IPS-18c (cell line): ENCODE data around the gene GPR35.

Experiments
- H3K4me3 ChIP-seq: 2 replicates; pipeline ENCODE4 v1.7.0; 2013; ENCODE audit warnings: low read depth, mild to moderate bottlenecking, low read length, moderate library complexity; ENCODE audit not compliant: insufficient read depth
- H3K9me3 ChIP-seq: one replicate; pipeline ENCODE4 v1.6.1; 2013; ENCODE audit warnings: mild to moderate bottlenecking, low read length, moderate library complexity; ENCODE audit not compliant: control insufficient read depth, insufficient read depth

Gene GPR35, protein sequence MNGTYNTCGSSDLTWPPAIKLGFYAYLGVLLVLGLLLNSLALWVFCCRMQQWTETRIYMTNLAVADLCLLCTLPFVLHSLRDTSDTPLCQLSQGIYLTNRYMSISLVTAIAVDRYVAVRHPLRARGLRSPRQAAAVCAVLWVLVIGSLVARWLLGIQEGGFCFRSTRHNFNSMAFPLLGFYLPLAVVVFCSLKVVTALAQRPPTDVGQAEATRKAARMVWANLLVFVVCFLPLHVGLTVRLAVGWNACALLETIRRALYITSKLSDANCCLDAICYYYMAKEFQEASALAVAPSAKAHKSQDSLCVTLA

DNA sequence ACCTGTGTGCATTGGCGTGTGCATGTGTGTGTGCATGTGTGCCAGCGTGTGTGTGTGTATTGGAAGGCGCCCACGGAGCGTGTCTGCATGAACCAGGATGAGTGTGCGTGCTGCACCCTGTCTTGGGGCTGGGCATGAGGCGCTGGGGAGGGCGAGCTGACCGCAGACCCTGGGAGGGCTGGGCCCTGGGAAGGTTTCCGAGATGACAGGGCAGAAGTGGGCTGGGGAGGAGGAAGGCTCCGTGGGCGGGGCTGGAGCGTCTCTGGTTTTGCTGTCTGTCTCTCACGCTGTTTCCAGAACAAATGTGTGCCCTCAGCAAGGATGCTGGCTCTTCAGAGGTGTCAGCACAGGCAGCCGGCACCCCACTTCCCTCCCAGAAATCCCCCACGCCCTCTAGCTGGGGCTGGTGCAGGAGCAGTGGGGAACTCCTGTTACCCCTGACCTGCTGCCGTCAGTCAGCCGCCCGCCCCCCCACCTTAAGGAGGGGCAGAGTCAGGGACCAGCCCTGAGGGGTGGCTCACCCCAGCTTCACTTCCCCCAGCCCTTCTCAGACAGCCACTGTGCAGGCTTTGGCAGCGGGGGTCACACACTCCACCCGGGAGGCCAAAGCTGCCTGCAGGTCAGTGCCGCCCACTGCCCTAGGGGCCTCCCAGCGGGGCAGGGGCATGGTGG, at the start of gene GPR35:
TSS of gene GPR35 (plus strand) at position 531 of the 672 bp plus-strand sequence. CDS start 4,473 bp downstream, outside the sequence.
- no peaks in the 10 kb centered on the region for H3K9me3 ChIP-seq
- H3K4me3 ChIP-seq: no peak within 1 kb of the TSS

DNA sequence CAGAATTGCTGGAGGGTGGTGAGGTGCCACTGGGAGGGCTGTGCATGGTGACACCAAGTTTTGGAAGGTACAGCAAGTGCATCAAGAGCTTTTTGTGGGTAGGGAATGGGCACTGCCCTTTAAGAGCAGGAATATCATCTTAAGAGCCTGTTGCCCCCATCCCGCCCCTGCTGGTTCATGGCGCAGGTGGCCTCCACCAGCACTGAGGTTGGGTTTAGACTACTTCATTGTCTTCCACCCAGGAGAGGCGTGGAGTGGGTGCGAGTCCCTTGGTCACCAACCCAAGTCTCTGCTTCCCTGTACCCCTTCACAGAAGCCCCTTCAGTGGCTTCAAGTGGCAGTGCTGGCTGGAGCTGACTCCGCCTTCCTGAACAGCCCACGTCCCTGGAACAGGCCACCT, 49.2 kb upstream of the GPR35 start:
- H3K4me3 ChIP-seq: no peak overlapping the region
- H3K9me3 ChIP-seq: no peaks in the 10 kb centered on the region

DNA sequence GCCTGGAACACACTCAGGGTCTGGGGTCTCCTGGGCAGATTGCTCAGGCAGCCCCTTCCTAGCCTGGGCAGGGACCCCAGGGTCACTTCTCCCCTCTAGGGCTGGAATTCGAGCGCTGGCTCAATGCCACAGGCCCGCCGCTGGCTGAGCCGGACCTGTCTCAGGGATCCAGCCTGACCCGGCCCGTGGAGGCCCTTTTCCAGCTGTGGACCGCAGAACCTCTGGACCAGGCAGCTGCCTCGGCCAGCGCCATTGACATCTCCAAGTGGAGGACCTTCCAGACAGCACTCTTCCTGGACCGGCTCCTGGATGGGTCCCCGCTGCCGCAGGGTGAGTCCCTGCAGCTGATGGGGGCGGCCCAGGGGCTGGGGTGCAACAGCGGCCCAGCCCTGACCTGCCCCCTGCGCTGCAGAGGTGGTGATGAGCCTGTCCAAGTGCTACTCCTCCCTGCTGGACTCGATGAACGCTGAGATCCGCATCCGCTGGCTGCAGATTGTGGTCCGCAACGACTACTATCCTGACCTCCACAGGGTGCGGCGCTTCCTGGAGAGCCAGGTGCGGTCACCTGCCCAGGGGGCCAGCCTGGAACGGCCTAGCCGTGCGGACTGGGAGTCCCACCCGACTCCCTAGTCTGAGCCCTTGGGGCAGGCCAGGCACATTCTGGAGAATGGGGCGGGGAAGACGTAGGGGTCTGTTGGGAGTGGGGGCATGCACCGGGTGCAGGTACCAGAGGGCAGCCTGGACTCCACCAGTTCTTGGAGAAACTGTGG, 48.7 kb upstream of the GPR35 start:
- H3K9me3 ChIP-seq: no peaks in the 10 kb centered on the region
- H3K4me3 ChIP-seq: no peak overlapping the region

DNA sequence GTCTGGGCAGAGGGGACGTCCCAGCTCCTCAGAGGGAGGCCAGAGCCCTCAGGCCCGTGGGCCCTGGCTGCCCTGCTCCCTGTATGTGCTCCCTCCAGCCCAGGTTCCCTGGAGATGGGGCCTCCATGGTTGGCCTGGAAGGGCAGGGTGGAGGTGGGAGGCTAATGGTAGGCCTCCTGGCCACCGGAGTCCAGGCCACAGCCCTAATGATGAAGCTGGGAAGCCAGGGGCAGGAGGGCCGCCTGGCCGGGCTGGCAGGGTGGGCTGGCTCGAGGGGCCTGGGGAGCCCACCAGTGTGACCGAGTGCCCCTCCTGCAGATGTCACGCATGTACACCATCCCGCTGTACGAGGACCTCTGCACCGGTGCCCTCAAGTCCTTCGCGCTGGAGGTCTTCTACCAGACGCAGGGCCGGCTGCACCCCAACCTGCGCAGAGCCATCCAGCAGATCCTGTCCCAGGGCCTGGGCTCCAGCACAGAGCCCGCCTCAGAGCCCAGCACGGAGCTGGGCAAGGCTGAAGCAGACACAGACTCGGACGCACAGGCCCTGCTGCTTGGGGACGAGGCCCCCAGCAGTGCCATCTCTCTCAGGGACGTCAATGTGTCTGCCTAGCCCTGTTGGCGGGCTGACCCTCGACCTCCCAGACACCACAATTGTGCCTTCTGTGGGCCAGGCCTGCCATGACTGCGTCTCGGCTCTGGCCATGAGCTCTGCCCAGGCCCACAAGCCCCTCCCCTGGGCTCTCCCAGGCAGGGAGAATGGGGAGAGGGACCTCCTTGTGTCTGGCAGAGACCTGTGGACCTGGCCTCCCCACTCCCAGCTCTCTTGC, 47.8 kb upstream of the GPR35 start:
- H3K9me3 ChIP-seq: no peaks in the 10 kb centered on the region

DNA sequence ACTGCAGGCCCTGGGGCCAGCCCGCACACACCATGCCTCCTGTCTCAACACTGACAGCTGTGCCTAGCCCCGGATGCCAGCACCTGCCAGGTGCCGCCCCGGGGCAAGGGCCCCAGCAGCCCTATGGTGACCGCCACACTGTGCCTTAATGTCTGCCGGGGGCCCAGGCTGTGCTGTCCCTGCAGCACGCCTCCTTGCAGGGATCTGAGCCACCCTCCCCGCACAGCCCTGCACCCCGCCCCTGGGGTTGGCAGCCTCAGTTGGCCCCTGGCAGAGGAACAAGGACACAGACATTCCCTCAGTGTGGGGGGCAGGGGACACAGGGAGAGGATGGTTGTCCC, 47.2 kb upstream of the GPR35 start:
- Histone ChIP-seq H3K4me3 (no peak overlapping the region), H3K9me3 (no peaks in the 10 kb centered on the region)

More for the DNA sequence above, 47.8 kb upstream of the GPR35 start:
- H3K4me3 ChIP-seq: no peak overlapping the region

DNA sequence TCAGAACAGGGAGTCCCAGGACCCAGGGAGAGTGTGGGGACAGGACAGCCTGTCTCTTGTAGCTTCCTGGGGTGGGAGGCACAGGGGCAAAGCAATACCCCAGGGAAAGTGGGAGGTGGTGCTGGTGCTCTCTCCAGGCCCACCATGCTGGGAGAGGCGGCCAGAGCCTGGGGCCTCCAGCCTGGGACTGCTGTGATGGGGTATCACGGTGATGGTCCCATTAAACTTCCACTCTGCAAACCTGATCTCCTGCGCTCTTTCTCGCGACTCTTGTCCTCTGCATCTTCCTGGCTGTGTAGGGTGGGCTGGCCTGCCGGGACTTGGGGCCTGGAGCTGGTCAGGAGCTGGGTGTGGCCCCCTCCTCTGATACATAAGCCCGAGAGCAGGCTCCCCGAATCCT, 46.8 kb upstream of the GPR35 start:
- Histone ChIP-seq H3K9me3 (no peaks in the 10 kb centered on the region), H3K4me3 (no peak overlapping the region)

DNA sequence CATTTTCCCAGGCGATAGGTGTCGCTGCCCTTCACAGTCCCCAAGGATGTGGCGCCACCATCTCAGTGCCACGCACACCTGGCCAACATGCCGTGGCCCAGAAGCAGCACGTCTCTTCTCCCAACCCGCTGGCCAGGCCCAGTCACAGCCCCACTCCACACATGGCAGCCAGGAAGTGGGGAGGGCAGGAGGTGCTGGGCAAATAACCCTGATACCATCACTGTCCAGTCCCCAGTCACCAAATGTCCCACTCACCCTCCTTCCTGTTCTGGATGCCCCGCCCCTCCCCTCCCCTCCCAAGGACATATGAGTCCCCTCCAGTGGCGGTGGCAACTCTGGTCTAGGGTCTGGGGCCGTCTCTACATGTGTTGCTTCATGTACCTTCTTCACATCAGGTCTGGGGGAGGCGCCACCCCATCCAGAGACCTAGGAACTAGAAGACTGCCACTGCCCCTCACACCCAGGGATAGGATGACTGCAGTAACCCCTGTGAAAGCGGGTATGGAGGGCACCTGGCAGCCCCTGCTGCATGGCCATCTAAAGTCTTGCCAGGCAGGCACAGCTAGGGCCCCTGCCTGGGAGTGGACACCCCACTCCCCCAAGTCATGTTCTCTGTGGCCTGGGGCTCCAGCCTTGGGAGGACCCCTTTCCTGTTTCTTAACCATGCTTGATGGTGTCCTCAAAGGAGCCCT, 46.1 kb upstream of the GPR35 start:
- H3K4me3 ChIP-seq: no peak overlapping the region
- no peaks in the 10 kb centered on the region for H3K9me3 ChIP-seq

DNA sequence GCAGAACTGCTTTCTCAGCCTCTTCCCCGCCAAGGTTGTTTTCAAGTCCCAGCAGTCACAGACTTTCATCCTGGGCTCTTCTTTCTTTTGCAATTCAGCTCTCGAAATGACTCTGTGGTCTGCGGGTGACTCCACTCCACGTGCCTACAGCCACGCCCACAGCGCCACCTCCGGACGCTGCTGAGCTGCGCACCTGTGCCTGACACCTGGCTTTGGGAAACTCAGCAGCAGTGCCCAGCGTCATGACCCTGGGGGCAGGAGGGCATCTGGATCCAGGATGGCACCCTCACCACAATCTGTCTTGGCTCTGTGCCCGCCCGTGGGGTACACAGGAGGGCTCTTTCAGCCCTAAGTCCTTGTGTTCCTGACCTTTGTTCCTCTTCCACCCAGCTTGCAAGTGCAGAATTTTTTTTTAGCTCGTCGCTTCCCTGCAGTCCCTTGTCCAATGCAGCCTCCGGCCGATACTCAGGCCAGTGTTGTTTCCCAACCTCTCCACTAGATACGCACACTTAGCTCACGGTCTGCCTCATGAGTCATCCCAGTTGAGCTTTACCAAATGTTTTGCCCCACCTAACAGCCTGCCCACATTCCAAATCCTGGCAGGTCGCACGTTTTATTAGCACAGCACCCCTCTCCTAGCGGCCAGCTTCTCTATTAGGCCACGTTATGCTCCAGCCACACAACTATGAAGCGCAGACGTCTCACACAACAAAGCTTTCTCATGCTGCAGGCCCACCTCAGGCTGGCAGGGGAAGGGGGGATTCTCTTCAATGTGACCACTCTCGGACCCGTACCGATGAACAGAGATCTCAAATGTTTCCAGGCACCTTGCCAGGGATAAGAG, 45.3 kb upstream of the GPR35 start:
- H3K4me3 ChIP-seq: no peak overlapping the region
- no peaks in the 10 kb centered on the region for H3K9me3 ChIP-seq

DNA sequence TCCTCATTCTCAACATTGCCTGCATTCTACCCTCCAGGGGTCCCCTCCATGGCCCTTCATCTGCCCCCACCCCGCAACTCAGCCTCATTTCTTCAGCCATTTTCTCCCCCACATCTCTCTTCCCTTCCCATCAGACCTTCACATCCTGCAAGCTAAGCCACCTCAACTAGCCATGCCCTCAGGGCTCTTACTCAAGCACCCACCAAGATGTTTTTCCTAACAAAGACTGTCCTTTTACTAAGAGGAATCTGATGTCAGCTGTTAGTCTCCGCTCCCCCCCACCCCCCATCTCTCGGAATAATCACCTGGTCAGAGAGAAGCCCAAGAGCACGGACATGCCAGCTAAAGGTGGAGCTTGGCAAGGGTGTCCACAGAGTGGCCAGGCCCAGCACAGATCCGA, 43.5 kb upstream of the GPR35 start:
- H3K4me3 ChIP-seq: no peak overlapping the region
- no peaks in the 10 kb centered on the region for H3K9me3 ChIP-seq

DNA sequence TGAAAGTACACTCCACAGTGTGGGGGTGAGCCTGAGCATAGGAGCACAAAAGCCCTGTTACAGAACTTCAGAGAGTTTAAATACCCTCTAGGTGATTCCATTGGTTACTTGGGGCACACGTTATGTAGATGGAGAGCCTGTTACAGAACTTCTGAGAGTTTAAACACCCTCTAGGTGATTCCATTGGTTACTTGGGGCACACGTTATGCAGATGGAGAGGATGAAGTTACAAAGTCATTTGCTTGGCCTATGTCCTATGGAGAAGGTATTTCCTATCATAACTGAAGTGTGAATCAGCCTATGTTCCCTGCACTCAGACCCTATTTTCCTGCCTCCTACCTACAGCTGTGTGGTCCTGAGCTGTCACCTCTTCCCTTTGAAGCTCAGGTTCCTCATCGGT, 42.5 kb upstream of the GPR35 start:
- Histone ChIP-seq H3K9me3 (no peaks in the 10 kb centered on the region), H3K4me3 (no peak overlapping the region)

DNA sequence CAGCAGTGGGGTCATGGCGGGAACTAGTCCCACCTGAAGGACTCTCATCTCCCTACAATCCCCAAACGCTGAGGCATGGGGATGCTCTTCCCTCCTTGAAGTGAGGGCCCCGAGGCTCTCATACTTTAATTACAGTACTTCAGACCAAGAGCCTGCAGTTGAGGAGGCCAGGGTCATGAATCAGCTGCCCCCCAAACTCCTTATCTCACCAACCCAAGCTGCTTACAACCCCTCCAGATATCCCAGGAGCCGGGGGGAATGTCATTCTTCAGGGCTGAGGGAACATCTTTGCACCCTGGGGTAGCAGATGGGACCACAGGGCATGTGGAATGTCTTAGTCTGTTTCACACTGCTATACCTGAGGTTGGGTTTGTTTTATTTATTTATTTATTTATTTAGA, 41.5 kb upstream of the GPR35 start:
- no peak overlapping the region for H3K4me3 ChIP-seq
- no peaks in the 10 kb centered on the region for H3K9me3 ChIP-seq

DNA sequence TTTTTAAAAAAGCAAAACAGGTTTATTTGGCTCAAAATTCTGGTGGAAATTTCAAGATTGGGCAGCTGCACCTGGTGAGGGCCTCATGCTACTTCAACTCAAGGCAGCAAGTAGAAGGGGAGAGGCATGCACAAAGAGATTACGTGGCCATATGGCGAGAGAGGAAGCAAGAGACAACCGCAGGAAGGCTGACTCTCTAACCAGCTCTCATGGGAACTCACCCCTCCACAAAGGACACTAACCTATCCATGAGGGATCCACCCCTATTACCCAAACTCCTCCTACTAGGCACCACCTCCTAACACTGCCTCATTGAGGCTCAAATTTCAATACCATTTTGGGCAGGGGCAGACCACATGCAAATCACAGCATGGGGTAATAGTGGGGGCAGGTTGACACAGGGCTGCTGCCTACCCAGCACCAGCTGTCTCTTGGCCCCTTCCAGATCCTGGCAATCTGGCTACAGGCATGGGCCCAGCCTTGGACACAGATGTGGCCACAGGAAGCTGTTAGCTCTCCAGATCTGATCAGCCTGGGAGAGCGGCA, 40.7 kb upstream of the GPR35 start:
- peak overlapping the region; percentile 100; the same call in 1 of the 2 replicates for H3K4me3 ChIP-seq

DNA sequence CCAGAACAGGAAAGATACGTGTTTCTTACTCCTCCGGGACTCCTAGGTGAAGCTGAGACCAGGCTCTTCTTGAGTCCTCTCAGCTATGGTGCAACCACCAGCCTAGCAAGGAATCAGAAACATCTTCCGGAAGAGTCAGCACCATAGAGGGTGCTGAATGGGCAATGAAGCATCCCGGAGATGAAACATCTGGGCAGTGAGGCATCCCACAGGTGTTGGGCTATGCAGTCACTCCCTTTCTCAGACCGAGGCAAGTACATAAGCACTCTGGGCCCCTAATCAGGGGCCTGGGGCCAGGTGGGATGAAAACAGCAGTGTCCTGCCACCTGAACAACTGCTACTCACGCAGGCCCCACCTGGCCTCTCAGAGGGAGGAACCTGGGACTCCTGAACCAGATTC, 40.2 kb upstream of the GPR35 start:
- peak overlapping the region; percentile 100 for H3K4me3 ChIP-seq
- H3K9me3 ChIP-seq: no peaks in the 10 kb centered on the region

More for the DNA sequence above, 40.7 kb upstream of the GPR35 start:
- no peaks in the 10 kb centered on the region for H3K9me3 ChIP-seq

DNA sequence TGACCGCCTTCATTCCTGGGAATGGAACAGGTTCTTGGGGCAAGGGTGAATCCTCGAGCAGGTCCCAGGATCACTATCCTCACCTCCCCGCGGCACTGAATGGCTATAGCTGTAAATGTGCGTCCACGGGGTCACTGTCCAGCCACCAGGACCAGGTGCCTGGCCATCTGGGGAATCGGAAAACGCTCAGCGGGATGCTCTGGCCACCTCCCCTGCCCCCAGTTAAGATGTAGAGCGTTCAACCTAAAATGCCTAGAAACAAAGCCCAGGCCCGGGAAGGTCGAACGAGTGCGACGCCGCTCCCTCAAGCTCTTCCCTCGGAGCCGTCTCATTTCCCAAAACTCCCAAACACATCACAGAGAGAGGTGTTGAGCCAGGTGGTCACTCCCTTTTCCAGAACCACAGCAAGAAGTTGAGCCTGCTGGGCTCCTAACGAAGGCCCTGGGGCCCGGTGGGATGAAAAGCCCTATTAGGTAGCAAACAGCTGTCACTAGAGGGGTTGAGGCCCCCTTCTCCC, 39.5 kb upstream of the GPR35 start:
- Histone ChIP-seq H3K4me3 (peak overlapping the region; percentile 100), H3K9me3 (no peaks in the 10 kb centered on the region)

DNA sequence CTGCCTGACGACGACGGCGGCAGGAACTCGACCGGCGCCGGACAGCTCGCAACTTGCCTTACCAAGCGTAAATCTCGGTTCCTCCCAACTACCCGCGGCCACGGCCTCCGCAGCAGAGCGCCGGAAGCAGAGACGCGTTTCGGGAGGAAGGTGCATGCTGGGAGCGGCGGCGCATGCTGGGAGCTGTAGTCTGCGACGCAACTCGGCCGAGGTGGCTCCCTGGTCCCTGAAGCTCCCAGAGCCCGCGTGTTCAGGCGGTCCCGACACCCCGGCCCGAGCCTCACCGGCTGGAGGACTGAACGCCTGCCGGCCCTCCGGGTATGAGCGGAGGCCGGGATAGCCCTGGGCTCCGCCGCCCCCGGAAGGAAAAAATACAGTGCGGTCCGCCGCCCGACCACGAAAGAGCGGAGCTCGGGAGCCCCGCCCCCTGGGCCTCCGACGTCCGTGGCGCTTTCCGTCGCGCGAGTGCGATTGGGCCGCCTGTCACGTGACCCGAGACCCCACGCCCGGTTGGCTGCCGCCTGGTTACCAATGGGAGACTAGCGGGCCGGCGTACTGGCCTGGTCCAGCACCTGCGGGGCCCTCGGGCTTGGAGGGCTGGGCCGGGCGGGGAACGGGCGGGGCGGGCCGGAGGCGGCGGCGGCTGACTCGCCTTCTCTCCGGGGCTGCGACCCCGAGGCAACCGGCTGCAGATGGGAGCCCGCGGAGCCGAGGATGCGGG, 38.9 kb upstream of the GPR35 start, which contains the start of gene CAPN10:
TSS of gene CAPN10 (plus strand) at position 537 of the 721 bp plus-strand sequence. CDS start at position 715, 178 bp downstream.
- peak within 1 kb of the TSS; percentile 100 for H3K4me3 ChIP-seq
- no peaks in the 10 kb centered on the region for H3K9me3 ChIP-seq
